Measurements from ENCODE around the gene RDM1.

RDM1 gene

DNA sequence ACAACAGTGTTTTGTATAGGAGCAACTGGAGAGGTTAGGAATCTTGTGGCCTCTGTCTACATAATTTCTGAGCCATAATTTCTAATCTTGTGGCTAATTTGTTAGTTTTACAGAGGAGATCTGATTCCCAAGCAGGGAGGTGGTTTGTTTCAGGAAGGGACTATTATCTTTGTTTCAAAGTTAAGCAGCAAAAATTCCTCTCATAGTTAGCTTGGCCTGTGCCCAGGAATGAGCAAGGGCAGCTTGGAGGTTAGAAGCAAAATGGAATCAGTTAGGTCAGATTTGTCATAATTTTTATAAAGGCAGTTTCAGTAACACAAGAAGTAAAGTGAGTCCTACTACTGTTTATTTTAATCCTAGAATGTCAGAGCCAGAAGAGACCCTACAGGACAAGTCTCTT is 2.0 kb upstream of the RDM1 start:
- TF ChIP-seq CTCF (IDR thresholded peaks at IDR 0.05; ENCODE audit: low read depth, low read length): no peak
- H3K4me3 ChIP-seq (ENCODE audit: low read depth, low read length): no peak overlapping the region

DNA sequence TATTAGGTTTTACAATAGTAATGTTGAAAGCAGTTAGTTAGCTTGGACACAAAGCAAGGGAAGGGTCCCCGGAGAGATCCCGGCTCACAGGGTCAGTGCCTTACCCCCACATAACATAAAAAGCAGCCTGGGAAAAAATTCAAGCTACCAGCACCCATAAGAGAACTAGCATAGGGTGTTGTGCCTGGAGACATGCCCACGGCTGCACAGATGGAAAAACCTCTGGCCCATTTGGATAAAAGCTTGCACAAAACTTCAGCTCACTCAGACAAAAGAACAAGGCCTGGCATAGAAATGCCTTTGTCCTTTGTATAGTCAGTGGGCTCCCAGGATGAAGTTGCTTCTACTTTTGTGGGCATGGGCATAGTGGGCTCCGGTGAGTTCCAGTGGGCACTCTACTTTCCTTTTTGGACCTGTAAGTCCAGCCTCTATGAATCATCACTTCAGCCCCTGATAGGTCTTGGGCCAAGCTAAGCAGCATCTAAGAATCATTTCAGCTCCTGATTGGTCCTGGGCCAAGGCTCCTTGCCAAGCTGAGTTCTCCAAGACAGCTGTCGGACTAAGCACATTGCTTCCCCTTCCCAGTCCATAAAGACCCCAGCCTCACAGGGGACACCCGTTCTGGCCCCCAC is 1.3 kb upstream of the RDM1 start:
- H3K4me3 ChIP-seq (ENCODE audit: low read depth, low read length): no peak overlapping the region
- TF ChIP-seq CTCF (IDR thresholded peaks at IDR 0.05; ENCODE audit: low read depth, low read length): no peak

- TF ChIP-seq CTCF (IDR thresholded peaks at IDR 0.05; ENCODE audit: low read depth, low read length): no peak
- H3K4me3 ChIP-seq (ENCODE audit: low read depth, low read length): no peak overlapping the region
Observed at GRCh38 chr17:35927714-35928113, 2.9 kb downstream of the RDM1 start.

DNA sequence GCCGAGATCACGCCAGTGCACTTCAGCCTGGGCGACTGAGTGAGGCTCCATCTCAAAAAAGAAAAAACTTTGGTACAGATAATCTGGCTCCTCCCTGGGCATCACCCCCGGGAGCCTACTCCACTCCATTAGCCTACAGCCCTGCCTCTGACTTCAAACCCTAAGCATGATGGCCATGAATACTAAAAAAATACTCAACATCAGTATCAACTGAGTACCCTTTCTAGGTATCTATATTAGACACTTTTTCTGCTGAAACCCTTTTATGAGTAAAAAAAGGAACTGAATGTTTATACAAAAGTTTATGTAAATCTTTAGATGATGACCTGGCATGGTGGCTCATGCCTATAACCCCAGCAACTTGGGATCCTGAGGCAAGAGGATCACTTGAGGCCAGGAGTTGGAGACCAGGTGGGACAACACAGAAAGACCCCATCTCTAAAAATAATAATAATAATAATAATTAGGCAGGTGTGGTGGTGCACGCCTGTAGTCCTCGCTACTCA is 6.9 kb downstream of the RDM1 start:
- TF ChIP-seq CTCF (IDR thresholded peaks at IDR 0.05; ENCODE audit: low read depth, low read length): no peak
- no peak overlapping the region for H3K4me3 ChIP-seq (ENCODE audit: low read depth, low read length)

GRCh38 chr17:35920229-35920628 is 10.3 kb downstream of the RDM1 start:
- TF ChIP-seq CTCF (IDR thresholded peaks at IDR 0.05; ENCODE audit: low read depth, low read length): no peak
- no peak overlapping the region for H3K4me3 ChIP-seq (ENCODE audit: low read depth, low read length)

- TF ChIP-seq CTCF (IDR thresholded peaks at IDR 0.05; ENCODE audit: low read depth, low read length): no peak
- no peak overlapping the region for H3K4me3 ChIP-seq (ENCODE audit: low read depth, low read length)
Observed at GRCh38 chr17:35918665-35919064, 11.9 kb downstream of the RDM1 start.

GRCh38 chr17:35917519-35918213 is 12.9 kb downstream of the RDM1 start:
- TF ChIP-seq CTCF (IDR thresholded peaks at IDR 0.05; ENCODE audit: low read depth, low read length): no peak

More at GRCh38 chr17:35917519-35918213, 12.9 kb downstream of the RDM1 start:
- no peak overlapping the region for H3K4me3 ChIP-seq (ENCODE audit: low read depth, low read length)
